ENCODE results near the gene PPP2R5C.

PPP2R5C gene

DNA sequence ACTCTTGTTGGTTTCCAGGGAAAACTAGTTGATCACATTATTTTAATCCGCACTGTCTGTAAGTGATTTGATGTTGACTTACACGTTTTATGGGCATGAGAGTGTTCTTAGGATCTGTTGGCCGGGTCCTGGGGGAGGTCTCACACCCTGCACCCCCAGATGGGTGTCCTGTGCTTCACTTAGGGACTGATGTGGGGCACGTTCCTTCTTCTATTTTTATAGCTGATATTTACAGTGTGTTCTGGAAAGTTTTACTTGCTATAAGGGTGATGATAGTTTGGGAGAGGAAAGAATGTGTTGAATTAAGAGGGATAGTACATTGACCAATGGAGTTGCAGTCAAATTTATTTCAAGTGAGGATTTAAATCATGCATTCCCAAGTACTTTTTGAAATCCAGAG lies 106.3 kb downstream of the PPP2R5C start:
- ATAC-seq = no peak
- TF ChIP-seq ZNF8 (CRISPR knock-in tag; IDR thresholded peaks at IDR 0.05) = no peak
- no peak for TF ChIP-seq PPARA (CRISPR knock-in tag; IDR thresholded peaks at IDR 0.05; ENCODE audit: borderline replicate concordance)
- TF ChIP-seq ZFP3 (CRISPR knock-in tag; IDR thresholded peaks at IDR 0.05) = no peak
- TF ChIP-seq, protein P1, sequence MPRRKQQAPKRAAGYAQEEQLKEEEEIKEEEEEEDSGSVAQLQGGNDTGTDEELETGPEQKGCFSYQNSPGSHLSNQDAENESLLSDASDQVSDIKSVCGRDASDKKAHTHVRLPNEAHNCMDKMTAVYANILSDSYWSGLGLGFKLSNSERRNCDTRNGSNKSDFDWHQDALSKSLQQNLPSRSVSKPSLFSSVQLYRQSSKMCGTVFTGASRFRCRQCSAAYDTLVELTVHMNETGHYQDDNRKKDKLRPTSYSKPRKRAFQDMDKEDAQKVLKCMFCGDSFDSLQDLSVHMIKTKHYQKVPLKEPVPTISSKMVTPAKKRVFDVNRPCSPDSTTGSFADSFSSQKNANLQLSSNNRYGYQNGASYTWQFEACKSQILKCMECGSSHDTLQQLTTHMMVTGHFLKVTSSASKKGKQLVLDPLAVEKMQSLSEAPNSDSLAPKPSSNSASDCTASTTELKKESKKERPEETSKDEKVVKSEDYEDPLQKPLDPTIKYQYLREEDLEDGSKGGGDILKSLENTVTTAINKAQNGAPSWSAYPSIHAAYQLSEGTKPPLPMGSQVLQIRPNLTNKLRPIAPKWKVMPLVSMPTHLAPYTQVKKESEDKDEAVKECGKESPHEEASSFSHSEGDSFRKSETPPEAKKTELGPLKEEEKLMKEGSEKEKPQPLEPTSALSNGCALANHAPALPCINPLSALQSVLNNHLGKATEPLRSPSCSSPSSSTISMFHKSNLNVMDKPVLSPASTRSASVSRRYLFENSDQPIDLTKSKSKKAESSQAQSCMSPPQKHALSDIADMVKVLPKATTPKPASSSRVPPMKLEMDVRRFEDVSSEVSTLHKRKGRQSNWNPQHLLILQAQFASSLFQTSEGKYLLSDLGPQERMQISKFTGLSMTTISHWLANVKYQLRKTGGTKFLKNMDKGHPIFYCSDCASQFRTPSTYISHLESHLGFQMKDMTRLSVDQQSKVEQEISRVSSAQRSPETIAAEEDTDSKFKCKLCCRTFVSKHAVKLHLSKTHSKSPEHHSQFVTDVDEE (CRISPR knock-in tag; IDR thresholded peaks at IDR 0.05) = no peak
- TF ChIP-seq, protein P2, sequence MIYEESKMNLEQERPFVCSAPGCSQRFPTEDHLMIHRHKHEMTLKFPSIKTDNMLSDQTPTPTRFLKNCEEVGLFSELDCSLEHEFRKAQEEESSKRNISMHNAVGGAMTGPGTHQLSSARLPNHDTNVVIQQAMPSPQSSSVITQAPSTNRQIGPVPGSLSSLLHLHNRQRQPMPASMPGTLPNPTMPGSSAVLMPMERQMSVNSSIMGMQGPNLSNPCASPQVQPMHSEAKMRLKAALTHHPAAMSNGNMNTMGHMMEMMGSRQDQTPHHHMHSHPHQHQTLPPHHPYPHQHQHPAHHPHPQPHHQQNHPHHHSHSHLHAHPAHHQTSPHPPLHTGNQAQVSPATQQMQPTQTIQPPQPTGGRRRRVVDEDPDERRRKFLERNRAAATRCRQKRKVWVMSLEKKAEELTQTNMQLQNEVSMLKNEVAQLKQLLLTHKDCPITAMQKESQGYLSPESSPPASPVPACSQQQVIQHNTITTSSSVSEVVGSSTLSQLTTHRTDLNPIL (CRISPR knock-in tag; IDR thresholded peaks at IDR 0.05; ENCODE audit: low read depth) = no peak
- no peak for TF ChIP-seq BACH2 (CRISPR knock-in tag; IDR thresholded peaks at IDR 0.05; ENCODE audit: borderline replicate concordance)
- no peak for TF ChIP-seq RARB (CRISPR knock-in tag; IDR thresholded peaks at IDR 0.05)
- no peak for TF ChIP-seq GLIS3 (CRISPR knock-in tag; IDR thresholded peaks at IDR 0.05)
- no peak for TF ChIP-seq ZNF70 (CRISPR knock-in tag; IDR thresholded peaks at IDR 0.05)
- no peak for TF ChIP-seq ZC3H10 (CRISPR knock-in tag; IDR thresholded peaks at IDR 0.05)

DNA sequence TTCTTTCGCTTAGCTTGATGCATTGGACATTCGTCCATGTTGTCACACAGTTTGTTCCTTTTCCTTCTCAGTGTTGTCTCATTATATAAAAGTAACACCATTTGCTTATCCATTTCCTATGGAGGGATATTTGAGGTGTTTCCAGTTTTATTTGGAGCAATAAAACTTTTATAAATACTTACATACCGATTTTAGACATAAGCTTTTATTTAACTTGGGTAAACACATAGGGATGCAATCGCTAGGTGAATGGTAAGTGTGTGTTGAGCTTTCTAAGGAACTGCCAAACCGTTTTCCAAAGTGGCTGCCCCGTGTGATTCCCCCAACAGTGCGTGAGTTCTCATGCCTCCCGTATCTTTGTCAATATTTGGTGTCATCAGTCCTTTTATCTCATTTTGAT lies 107.7 kb downstream of the PPP2R5C start:
- no peak for ATAC-seq
- TF ChIP-seq OSR1 (CRISPR knock-in tag; IDR thresholded peaks at IDR 0.05) (no peak), ZC3H10 (CRISPR knock-in tag; IDR thresholded peaks at IDR 0.05) (no peak)

DNA sequence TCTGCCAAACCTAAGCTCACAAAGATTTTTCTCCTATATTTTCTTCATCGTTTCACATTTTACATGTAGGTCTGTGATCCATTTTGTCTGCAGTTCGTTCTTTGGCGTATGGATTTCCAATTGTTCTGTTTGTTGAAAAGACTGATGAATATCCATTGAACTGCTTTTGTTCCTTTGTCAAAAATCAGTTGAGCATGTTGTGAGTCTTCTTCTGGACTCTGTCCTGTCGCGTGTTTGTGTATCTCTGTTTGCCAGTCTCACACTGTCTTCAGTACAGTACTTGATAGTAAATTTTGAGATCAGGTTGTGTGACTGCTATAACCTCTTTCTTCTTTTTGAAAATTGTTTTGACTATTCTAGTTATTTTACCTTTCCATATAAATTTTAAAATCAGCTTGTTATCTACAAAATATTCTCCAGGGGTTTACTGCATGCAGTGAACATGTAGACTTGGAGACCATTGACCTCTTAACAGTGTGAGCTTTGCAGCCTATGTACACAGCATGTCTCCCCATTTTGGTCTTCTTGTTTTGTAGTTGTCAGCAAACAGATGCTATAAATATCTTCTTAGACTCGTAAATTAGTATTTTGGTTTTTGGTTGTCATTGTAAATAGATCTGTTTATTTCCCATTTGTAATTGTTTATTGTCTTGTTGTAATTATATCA lies 108.9 kb downstream of the PPP2R5C start:
- TF ChIP-seq RARB (CRISPR knock-in tag; IDR thresholded peaks at IDR 0.05) (no peak), BACH2 (CRISPR knock-in tag; IDR thresholded peaks at IDR 0.05; ENCODE audit: borderline replicate concordance) (no peak), ZNF565 (CRISPR knock-in tag; conservative IDR thresholded peaks at IDR 0.05; ENCODE audit: low read depth) (no peak), ZNF70 (CRISPR knock-in tag; IDR thresholded peaks at IDR 0.05) (no peak), ZC3H10 (CRISPR knock-in tag; IDR thresholded peaks at IDR 0.05) (no peak), ISL1 (CRISPR knock-in tag; IDR thresholded peaks at IDR 0.05) (no peak), GLIS3 (CRISPR knock-in tag; IDR thresholded peaks at IDR 0.05) (no peak), PPARA (CRISPR knock-in tag; IDR thresholded peaks at IDR 0.05; ENCODE audit: borderline replicate concordance) (no peak), TCF4 (CRISPR knock-in tag; IDR thresholded peaks at IDR 0.05; ENCODE audit: borderline replicate concordance) (no peak), SNAI2 (CRISPR knock-in tag; IDR thresholded peaks at IDR 0.05) (no peak), TOX (CRISPR knock-in tag; IDR thresholded peaks at IDR 0.05; ENCODE audit: borderline replicate concordance) (no peak), CSDC2 (CRISPR knock-in tag; IDR thresholded peaks at IDR 0.05) (no peak), ZFP30 (CRISPR knock-in tag; IDR thresholded peaks at IDR 0.05) (no peak), ZFP3 (CRISPR knock-in tag; IDR thresholded peaks at IDR 0.05) (no peak), ZNF8 (CRISPR knock-in tag; IDR thresholded peaks at IDR 0.05) (no peak)
- TF ChIP-seq, protein P2 (CRISPR knock-in tag; IDR thresholded peaks at IDR 0.05; ENCODE audit: low read depth) = no peak
- TF ChIP-seq, protein P3, sequence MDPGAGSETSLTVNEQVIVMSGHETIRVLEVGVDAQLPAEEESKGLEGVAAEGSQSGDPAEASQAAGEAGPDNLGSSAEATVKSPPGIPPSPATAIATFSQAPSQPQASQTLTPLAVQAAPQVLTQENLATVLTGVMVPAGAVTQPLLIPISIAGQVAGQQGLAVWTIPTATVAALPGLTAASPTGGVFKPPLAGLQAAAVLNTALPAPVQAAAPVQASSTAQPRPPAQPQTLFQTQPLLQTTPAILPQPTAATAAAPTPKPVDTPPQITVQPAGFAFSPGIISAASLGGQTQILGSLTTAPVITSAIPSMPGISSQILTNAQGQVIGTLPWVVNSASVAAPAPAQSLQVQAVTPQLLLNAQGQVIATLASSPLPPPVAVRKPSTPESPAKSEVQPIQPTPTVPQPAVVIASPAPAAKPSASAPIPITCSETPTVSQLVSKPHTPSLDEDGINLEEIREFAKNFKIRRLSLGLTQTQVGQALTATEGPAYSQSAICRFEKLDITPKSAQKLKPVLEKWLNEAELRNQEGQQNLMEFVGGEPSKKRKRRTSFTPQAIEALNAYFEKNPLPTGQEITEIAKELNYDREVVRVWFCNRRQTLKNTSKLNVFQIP (CRISPR knock-in tag; IDR thresholded peaks at IDR 0.05; ENCODE audit: borderline replicate concordance, low read depth) = no peak
- TF ChIP-seq, protein P1 (CRISPR knock-in tag; IDR thresholded peaks at IDR 0.05) = no peak
- TF ChIP-seq, protein P4, sequence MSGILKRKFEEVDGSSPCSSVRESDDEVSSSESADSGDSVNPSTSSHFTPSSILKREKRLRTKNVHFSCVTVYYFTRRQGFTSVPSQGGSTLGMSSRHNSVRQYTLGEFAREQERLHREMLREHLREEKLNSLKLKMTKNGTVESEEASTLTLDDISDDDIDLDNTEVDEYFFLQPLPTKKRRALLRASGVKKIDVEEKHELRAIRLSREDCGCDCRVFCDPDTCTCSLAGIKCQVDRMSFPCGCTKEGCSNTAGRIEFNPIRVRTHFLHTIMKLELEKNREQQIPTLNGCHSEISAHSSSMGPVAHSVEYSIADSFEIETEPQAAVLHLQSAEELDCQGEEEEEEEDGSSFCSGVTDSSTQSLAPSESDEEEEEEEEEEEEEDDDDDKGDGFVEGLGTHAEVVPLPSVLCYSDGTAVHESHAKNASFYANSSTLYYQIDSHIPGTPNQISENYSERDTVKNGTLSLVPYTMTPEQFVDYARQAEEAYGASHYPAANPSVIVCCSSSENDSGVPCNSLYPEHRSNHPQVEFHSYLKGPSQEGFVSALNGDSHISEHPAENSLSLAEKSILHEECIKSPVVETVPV (CRISPR knock-in tag; IDR thresholded peaks at IDR 0.05) = no peak
- TF ChIP-seq, protein P5, sequence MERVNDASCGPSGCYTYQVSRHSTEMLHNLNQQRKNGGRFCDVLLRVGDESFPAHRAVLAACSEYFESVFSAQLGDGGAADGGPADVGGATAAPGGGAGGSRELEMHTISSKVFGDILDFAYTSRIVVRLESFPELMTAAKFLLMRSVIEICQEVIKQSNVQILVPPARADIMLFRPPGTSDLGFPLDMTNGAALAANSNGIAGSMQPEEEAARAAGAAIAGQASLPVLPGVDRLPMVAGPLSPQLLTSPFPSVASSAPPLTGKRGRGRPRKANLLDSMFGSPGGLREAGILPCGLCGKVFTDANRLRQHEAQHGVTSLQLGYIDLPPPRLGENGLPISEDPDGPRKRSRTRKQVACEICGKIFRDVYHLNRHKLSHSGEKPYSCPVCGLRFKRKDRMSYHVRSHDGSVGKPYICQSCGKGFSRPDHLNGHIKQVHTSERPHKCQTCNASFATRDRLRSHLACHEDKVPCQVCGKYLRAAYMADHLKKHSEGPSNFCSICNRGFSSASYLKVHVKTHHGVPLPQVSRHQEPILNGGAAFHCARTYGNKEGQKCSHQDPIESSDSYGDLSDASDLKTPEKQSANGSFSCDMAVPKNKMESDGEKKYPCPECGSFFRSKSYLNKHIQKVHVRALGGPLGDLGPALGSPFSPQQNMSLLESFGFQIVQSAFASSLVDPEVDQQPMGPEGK (CRISPR knock-in tag; IDR thresholded peaks at IDR 0.05; ENCODE audit: borderline replicate concordance) = no peak
- ATAC-seq = no peak

Data from SK-N-SH treated with all-trans-retinoic acid at 6 μM for 48 hours (cell line).